ENCODE data around the gene SUGP2. TPM values are rescaled to one million over a fixed set of nuclear protein-coding genes. Genes with fewer than 3 reads are reported as not detected.

Gene SUGP2
- total and polyA plus RNA-seq, 2 of the 13 experiments (the other 11 are each of a cell fraction or from before 2014, with no cell fraction given) = 40.6 to 57.7 TPM

- TF ChIP-seq ZHX2 (IDR thresholded peaks at IDR 0.05; ENCODE audit: low read depth) = no peak
- TF ChIP-seq ZHX2 (CRISPR knock-in tag; IDR thresholded peaks at IDR 0.05; ENCODE audit: borderline replicate concordance) = no peak
- TF ChIP-seq KAT2B (IDR thresholded peaks at IDR 0.05; ENCODE audit: borderline replicate concordance, low read depth, low read length) = no peak
- TF ChIP-seq ZNF788 (CRISPR knock-in tag; IDR thresholded peaks at IDR 0.05; ENCODE audit: borderline replicate concordance) = 0 out of 2 replicates have a peak, but pooled peaks have one; percentile 23
- peak; percentile 2; the same call in 1 of the 2 replicates for TF ChIP-seq SMC3 (IDR thresholded peaks at IDR 0.05; ENCODE audit: low read length)
- no peak for TF ChIP-seq FOXJ3 (CRISPR knock-in tag; IDR thresholded peaks at IDR 0.05; ENCODE audit: borderline replicate concordance)
- no peak for TF ChIP-seq ZBTB40 (IDR thresholded peaks at IDR 0.05)
- 0 out of 2 replicates have a peak, but pooled peaks have one; percentile 32 for TF ChIP-seq ZBTB40 (CRISPR knock-in tag; IDR thresholded peaks at IDR 0.05)
- no peak for TF ChIP-seq CEBPZ (IDR thresholded peaks at IDR 0.05; ENCODE audit: low read length)
- peak; percentile 9; the same call in 1 of the 2 replicates for TF ChIP-seq ARNT2 (CRISPR knock-in tag; IDR thresholded peaks at IDR 0.05; ENCODE audit: low read depth)
- TF ChIP-seq ZFY (CRISPR knock-in tag; IDR thresholded peaks at IDR 0.05) = no peak
Measured at GRCh38 chr19:19064098-19064722, 30.9 kb upstream of the SUGP2 start (continued).
